Heart left ventricle (tissue), 16 donors: ENCODE measurements around the gene SOS1. TPM values are rescaled to one million over a fixed set of nuclear protein-coding genes. Genes with fewer than 3 reads are reported as not detected.
"Not testable (repeated sequence)": the region's sequence is repeated elsewhere in the genome, so short reads cannot be mapped to it uniquely, and the experiment has no call there.

Experiments
- ATAC-seq, 4 donors: fragments of 200-7000 bp; cut with Tn5 transposase; one replicate each; pipeline ENCODE4 v1.9.1; 2020 to 2022; ENCODE audit warnings: moderate library complexity in 4 of 4, mild to moderate bottlenecking in 3 of 4, moderate number of reproducible peaks in 1 of 4
- DNase-seq, 5 donors: peaks; one replicate each; pipeline ENCODE4 v3.0.0-alpha.2; 2020
- H3K27ac ChIP-seq, 12 donors: fragments of 200-600 bp; sonication (generic) in 4 of 12; one replicate each; pipeline versions ENCODE4 v1.5.0 to v1.8.0; 2016 to 2022; ENCODE audit warnings: mild to moderate bottlenecking in 2 of 12
- H3K27me3 ChIP-seq, 9 donors: fragments of 200-600 bp; sonication (generic) in 2 of 9; one replicate each; pipeline versions ENCODE4 v1.5.1 to v1.8.0; 2016 to 2022; ENCODE audit warnings: mild to moderate bottlenecking in 3 of 9
- H3K36me3 ChIP-seq, 9 donors: fragments of 200-600 bp; sonication (generic) in 2 of 9; one replicate each; pipeline versions ENCODE4 v1.5.0 to v1.8.0; 2018 to 2022; ENCODE audit warnings: mild to moderate bottlenecking in 2 of 9
- H3K4me1 ChIP-seq, 12 donors: fragments of 200-600 bp; sonication (generic) in 4 of 12; one replicate each; pipeline versions ENCODE4 v1.5.0 to v1.8.0; 2016 to 2022; ENCODE audit warnings: mild to moderate bottlenecking in 3 of 12
- H3K4me3 ChIP-seq, 12 donors: fragments of 200-600 bp; sonication (generic) in 4 of 12; one replicate each; pipeline versions ENCODE4 v1.5.0 to v1.8.0; 2017 to 2022; ENCODE audit warnings: mild to moderate bottlenecking in 9 of 12, moderate library complexity in 4 of 12
- H3K9me3 ChIP-seq, 12 donors: fragments of 200-600 bp; sonication (generic) in 4 of 12; one replicate each; pipeline versions ENCODE4 v1.5.0 to v1.8.0; 2016 to 2022; ENCODE audit warnings: mild to moderate bottlenecking in 1 of 12
- POLR2A ChIP-seq, 2 donors: fragments of 450-650 bp; IDR thresholded peaks; one replicate each; pipeline ENCODE4 v1.6.1; 2017; ENCODE audit warnings: antibody characterized with exemption in 2 of 2, mild to moderate bottlenecking in 2 of 2, moderate library complexity in 2 of 2
- WGBS, 4 donors: extraction: QIAGEN DNeasy Blood & Tissue Kit in 2 of 4; methylation state at CpG; one replicate each; pipeline versions ENCODE4 v1.1.5 to v1.1.7; 2013 to 2018; 5-methylcytosine and 5-hydroxymethylcytosine counted together
- intact Hi-C, 10 donors: fragments of 100-400 bp; cut with DNase I; formaldehyde crosslinking; loops; one replicate each; pipeline versions ENCODE4 v1.11.1 to v1.14.2; 2022
- polyA plus RNA-seq, 2 donors: library from polyadenylated mRNA; stranded (reverse); fragments of 200-250 nt; gene quantifications; one replicate each; pipeline ENCODE4 v1.2.3, GENCODE V29; 2013
- total RNA-seq, 9 donors: library from RNA; depleted of rRNA in 2 of 9; stranded (reverse); fragments of >200 nt in 2 of 9; fragmentation: NEBNext Ultra II Directional in 3 of 9; extraction: Animal tissue kit (Norgen Biotek cat#: 25700) in 3 of 9; gene quantifications; one replicate each; pipeline versions ENCODE4 v1.1.0 to v1.2.4, GENCODE V29; 2016 to 2023
- TF ChIP-seq, protein P1 (sequence below), 12 donors: fragments of 200-600 bp; sonication (generic) in 4 of 12; IDR thresholded peaks; one replicate each; pipeline versions ENCODE4 v1.5.0 to v1.8.0; 2018 to 2022; ENCODE audit warnings: antibody characterized with exemption in 12 of 12, mild to moderate bottlenecking in 5 of 12
- donor health status: ischemic (EF 13 %, LVEDD 7.1; RV severe dilation, severe dysfunction).
- donor health status: healthy with polysubstance abuse.
- donor health status: DM: no; HTN: yes; CAD: no.
- donor health status: DM: no; HTN: no; CAD: no.
- donor health status: ischemic (EF 25% LVEDD 6.9; RV normal size, moderate dysfunction).
- donor health status: ischemic (EF 25% LVEDD 5.7; RV mildly dilated, moderate dysfunction).
- donor health status: healthy.
- donor health status: DM: yes; HTN: yes; CAD: no.
- donor health status: ischemic (EF 35%, LVEDD 5.7; RV mildly dilated, moderate dysfunction).
- donor health status: nonischemic (EF 11% LVEDD 7.7; RV severe dilation, severe dysfunction).
- donor health status: DM: yes; HTN: yes; CAD: no.
- donor health status: PGD.
- donor health status: ischemic (EF 29% LVEDD 5.4; RV normal size, mild dysfunction).
- donor health status: nonischemic (EF 23%, LVEDD 6.1; RV moderate dilation, normal function).

SOS1 gene
- total and polyA plus RNA-seq, 11 donors: 4.7 to 54.5 (median 24.8) TPM

GRCh38 chr2:39139511-39140237 lies 18.8 kb upstream of the SOS1 start:
- DNase-seq (no peak), ATAC-seq (no peak)
- Histone ChIP-seq H3K36me3 (no peaks in the 10 kb centered on the region), H3K4me3 (no peak overlapping the region), H3K27ac (peak overlapping the region in 7 of 12 donors; percentile 1 to 52 (median 45)), H3K4me1 (peaks cover 0 to 44% (median 6%) of the 10 kb centered on the region in 12 donors), H3K27me3 (no peaks in the 10 kb centered on the region), H3K9me3 (no peaks in the 10 kb centered on the region)
- intact Hi-C loops: no loop called here
- 56 to 65% (median 64%) methylated on average over 2 of the region's 2 CpGs for WGBS, 4 donors
- TF ChIP-seq, protein P1, sequence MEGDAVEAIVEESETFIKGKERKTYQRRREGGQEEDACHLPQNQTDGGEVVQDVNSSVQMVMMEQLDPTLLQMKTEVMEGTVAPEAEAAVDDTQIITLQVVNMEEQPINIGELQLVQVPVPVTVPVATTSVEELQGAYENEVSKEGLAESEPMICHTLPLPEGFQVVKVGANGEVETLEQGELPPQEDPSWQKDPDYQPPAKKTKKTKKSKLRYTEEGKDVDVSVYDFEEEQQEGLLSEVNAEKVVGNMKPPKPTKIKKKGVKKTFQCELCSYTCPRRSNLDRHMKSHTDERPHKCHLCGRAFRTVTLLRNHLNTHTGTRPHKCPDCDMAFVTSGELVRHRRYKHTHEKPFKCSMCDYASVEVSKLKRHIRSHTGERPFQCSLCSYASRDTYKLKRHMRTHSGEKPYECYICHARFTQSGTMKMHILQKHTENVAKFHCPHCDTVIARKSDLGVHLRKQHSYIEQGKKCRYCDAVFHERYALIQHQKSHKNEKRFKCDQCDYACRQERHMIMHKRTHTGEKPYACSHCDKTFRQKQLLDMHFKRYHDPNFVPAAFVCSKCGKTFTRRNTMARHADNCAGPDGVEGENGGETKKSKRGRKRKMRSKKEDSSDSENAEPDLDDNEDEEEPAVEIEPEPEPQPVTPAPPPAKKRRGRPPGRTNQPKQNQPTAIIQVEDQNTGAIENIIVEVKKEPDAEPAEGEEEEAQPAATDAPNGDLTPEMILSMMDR (IDR thresholded peaks at IDR 0.05): no peak
- no peak for TF ChIP-seq POLR2A (IDR thresholded peaks at IDR 0.05)

GRCh38 chr2:39138837-39139211 lies 18.0 kb upstream of the SOS1 start:
- ATAC-seq (no peak), DNase-seq (no peak)
- no peaks in the 10 kb centered on the region for H3K36me3 ChIP-seq
- intact Hi-C loops: no loop called here
- no peak overlapping the region for H3K4me3 ChIP-seq
- H3K9me3 ChIP-seq: no peaks in the 10 kb centered on the region
- no peaks in the 10 kb centered on the region for H3K27me3 ChIP-seq
- TF ChIP-seq POLR2A (IDR thresholded peaks at IDR 0.05): no peak
- H3K4me1 ChIP-seq: peaks cover 0 to 42% (median 6%) of the 10 kb centered on the region in 12 donors
- H3K27ac ChIP-seq: no peak overlapping the region
- WGBS, 4 donors: 93 to 95% (median 94%) methylated on average over 8 of the region's 8 CpGs

DNA sequence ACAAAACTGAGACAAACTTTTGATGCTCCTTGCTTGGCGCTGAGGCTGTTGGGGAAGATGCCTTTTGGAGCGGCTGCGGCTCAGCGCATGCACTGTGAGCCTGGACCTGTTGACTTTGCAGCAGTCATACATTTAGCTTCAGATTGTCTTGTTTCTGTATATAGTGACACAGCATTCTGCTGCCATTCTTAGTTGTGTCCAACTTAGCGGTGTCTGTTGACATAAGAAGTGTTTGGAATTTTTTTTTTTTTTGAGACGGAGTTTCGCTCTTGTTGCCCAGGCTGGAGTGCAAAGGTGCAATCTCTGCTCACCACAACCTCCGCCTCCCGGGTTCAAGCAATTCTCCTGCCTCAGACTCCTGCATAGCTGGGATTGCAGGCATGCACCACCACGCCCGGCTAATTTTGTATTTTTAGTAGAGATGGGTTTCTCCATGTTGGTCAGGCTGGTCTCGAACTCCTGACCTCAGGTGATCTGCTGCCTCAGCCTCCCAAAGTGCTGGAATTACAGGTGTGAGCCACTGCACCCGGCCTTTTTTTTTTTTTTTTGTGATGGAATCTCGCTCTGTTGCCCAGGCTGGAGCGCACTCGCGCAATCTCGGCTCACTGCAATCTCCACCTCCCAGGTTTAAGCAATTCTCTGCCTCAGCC lies 17.5 kb upstream of the SOS1 start:
- intact Hi-C loops, H3K4me3 ChIP-seq, H3K9me3 ChIP-seq, DNase-seq, H3K27me3 ChIP-seq, ATAC-seq, H3K27ac ChIP-seq, H3K36me3 ChIP-seq: not testable (repeated sequence)
- peaks cover 0 to 37% (median 6%) of the 10 kb centered on the region in 12 donors for H3K4me1 ChIP-seq
- 88 to 92% (median 89%) methylated on average over 18 of the region's 18 CpGs for WGBS, 4 donors

DNA sequence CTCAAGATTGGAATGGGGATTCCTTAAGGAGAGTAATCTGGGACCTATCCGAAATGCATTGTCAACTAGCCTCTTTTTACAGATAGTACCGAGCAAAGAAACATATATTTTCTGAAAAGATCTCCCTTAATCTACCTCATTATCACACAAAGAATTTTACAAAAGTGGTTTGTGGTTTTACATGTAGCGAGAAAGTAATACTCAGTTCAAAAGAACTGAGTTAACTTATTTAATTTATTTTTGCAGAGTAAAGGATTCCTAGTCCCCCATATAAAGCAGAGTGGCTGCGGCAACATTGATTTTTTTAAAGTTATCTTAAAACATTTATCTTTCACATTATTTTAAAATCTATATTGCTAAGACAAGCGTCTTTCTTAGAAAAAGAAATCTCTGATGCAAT lies 15.9 kb upstream of the SOS1 start:
- intact Hi-C loops: no loop called here
- H3K4me3 ChIP-seq: no peak overlapping the region
- 76 to 92% (median 91%) methylated on average over 5 of the region's 5 CpGs for WGBS, 4 donors
- no peaks in the 10 kb centered on the region for H3K9me3 ChIP-seq
- peaks cover 0 to 29% (median 4%) of the 10 kb centered on the region in 12 donors for H3K4me1 ChIP-seq
- no peak overlapping the region for H3K27ac ChIP-seq
- TF ChIP-seq, protein P1 (IDR thresholded peaks at IDR 0.05): no peak
- no peak for TF ChIP-seq POLR2A (IDR thresholded peaks at IDR 0.05)
- H3K36me3 ChIP-seq: no peaks in the 10 kb centered on the region
- ATAC-seq (no peak), DNase-seq (no peak)
- no peaks in the 10 kb centered on the region for H3K27me3 ChIP-seq

- Histone ChIP-seq H3K27me3 (no peaks in the 10 kb centered on the region), H3K4me3 (no peak overlapping the region), H3K36me3 (no peaks in the 10 kb centered on the region), H3K4me1 (peaks cover 0 to 19% (median 0%) of the 10 kb centered on the region in 12 donors), H3K27ac (peak overlapping the region in 1 of 12 donors; percentile 1), H3K9me3 (no peaks in the 10 kb centered on the region)
- 61 to 70% (median 63%) methylated on average over 5 of the region's 5 CpGs for WGBS, 4 donors
- DNase-seq (no peak), ATAC-seq (no peak)
- intact Hi-C loops: no loop called here
- TF ChIP-seq, protein P1 (IDR thresholded peaks at IDR 0.05): no peak
- TF ChIP-seq POLR2A (IDR thresholded peaks at IDR 0.05): no peak
Observed at GRCh38 chr2:39135690-39136259, 14.9 kb upstream of the SOS1 start.
